K562 (cell line): ENCODE data around the gene OSBPL3. TPM values are rescaled to one million over a fixed set of nuclear protein-coding genes. Genes with fewer than 3 reads are reported as not detected.

Experiments used
- CBFA2T2 ChIP-seq: fragments of 450-650 bp; conservative IDR thresholded peaks from 2 replicates; pipeline ENCODE4 v1.6.1; 2017; ENCODE audit warnings: mild to moderate bottlenecking
- CBFA2T3 ChIP-seq: fragments of 450-650 bp; IDR thresholded peaks from 2 replicates; pipeline ENCODE4 v1.6.1; 2017
- CC2D1A ChIP-seq: fragments of 450-650 bp; IDR thresholded peaks from 2 replicates; pipeline ENCODE4 v1.6.1; 2017; ENCODE audit warnings: mild to moderate bottlenecking
- CHD1 ChIP-seq: fragments of 200-600 bp; sonication (generic); IDR thresholded peaks from one replicate; pipeline ENCODE4 v1.6.1; 2012; ENCODE audit warnings: mild to moderate bottlenecking, moderate library complexity, low read length, inconsistent platforms
- DPF2 ChIP-seq: fragments of 450-650 bp; IDR thresholded peaks from 2 replicates; pipeline ENCODE4 v1.6.1; 2016
- FOXA1 ChIP-seq: fragments of 450-650 bp; IDR thresholded peaks from 2 replicates; pipeline ENCODE4 v1.6.1; 2016; ENCODE audit warnings: mild to moderate bottlenecking, borderline replicate concordance
- SMARCA4 ChIP-seq: fragments of 450-650 bp; IDR thresholded peaks from 2 replicates; pipeline ENCODE4 v1.6.1; 2016
- SOX6 ChIP-seq: fragments of 450-650 bp; IDR thresholded peaks from 2 replicates; pipeline ENCODE4 v1.6.1; 2014; ENCODE audit warnings: mild to moderate bottlenecking
- SRF ChIP-seq, 2 experiments: fragments of 250-450, 450-650 bp in 1 of 2; sonication (Bioruptor Pico) in 1 of 2; sonication (generic) in 1 of 2; formaldehyde crosslinking; IDR thresholded peaks; 2 replicates each; pipeline versions ENCODE4 v1.5.0 to v1.5.1; 2020 to 2022; ENCODE audit warnings: mild to moderate bottlenecking in 1 of 2, missing genetic modification reagents in 1 of 2
- STAT5B ChIP-seq: fragments of 250-450 bp; sonication (Bioruptor Pico); IDR thresholded peaks from 2 replicates; pipeline ENCODE4 v1.8.0; 2021; ENCODE audit warnings: mild to moderate bottlenecking, inconsistent platforms
- TAL1 ChIP-seq: fragments of 450-650 bp; IDR thresholded peaks from 2 replicates; pipeline ENCODE4 v1.6.1; 2016; ENCODE audit warnings: mild to moderate bottlenecking
- TCF7 ChIP-seq: sonication (generic); IDR thresholded peaks from 2 replicates; pipeline ENCODE4 v1.6.1; 2016; ENCODE audit warnings: antibody characterized with exemption, borderline replicate concordance
- TRIM24 ChIP-seq, 2 experiments: fragments of 450-650 bp; IDR thresholded peaks; 2 replicates each; pipeline ENCODE4 v1.6.1; 2016
- ZBTB1 ChIP-seq: sonication (generic); formaldehyde crosslinking; IDR thresholded peaks from 2 replicates; pipeline ENCODE4 v1.8.1; 2023; ENCODE audit warnings: missing genetic modification reagents, low read depth, mild to moderate bottlenecking, borderline replicate concordance
- ZFPM2 ChIP-seq: fragments of 250-450 bp; sonication (Bioruptor Pico); IDR thresholded peaks from 2 replicates; pipeline ENCODE4 v1.5.1; 2022; ENCODE audit warnings: mild to moderate bottlenecking
- ZNF12 ChIP-seq: sonication (generic); formaldehyde crosslinking; IDR thresholded peaks from 2 replicates; pipeline ENCODE4 v1.4.0; 2020; ENCODE audit warnings: mild to moderate bottlenecking, missing genetic modification reagents
- ZNF253 ChIP-seq: fragments of 250-450 bp; sonication (Bioruptor Pico); conservative IDR thresholded peaks from 2 replicates; pipeline ENCODE4 v1.6.1; 2021; ENCODE audit warnings: mild to moderate bottlenecking
- polyA plus RNA-seq, 8 experiments: library from polyadenylated mRNA; depleted of rRNA in 4 of 8; stranded (reverse) in 5 of 8; unstranded in 3 of 8; fragments of >200 nt; fragmentation: Nextera tagmentation in 2 of 8; fragmentation: Illumina TruSeq in 1 of 8; extraction: Ambion mirVana in 2 of 8; extraction: Trizol in 1 of 8; gene quantifications; 2 replicates each; pipeline versions ENCODE4 v1.2.1 to v1.2.3, GENCODE V29; 2011 to 2014; ENCODE audit warnings: inconsistent platforms in 1 of 8, missing spikeins in 1 of 8
- total RNA-seq, 7 experiments: library from RNA; depleted of rRNA in 6 of 7; stranded (reverse); fragments of >200 nt in 6 of 7; fragmentation: Illumina TruSeq in 2 of 7; extraction: Trizol in 2 of 7; gene quantifications; 2 replicates each; pipeline versions ENCODE4 v1.2.1 to v1.2.3, GENCODE V29; 2011 to 2021; ENCODE audit warnings: low replicate concordance in 1 of 7
- TF ChIP-seq, protein P1 (sequence below): sonication (generic); formaldehyde crosslinking; IDR thresholded peaks from 2 replicates; pipeline ENCODE4 v1.5.0; 2020; ENCODE audit warnings: missing genetic modification reagents
- TF ChIP-seq, protein P2 (sequence below): fragments of 450-650 bp; IDR thresholded peaks from 2 replicates; pipeline ENCODE4 v1.6.1; 2016; ENCODE audit warnings: missing biosample characterization, missing genetic modification characterization
- TF ChIP-seq, protein P3 (sequence below): fragments of 250-450 bp; sonication (Bioruptor Pico); IDR thresholded peaks from 2 replicates; pipeline ENCODE4 v1.4.0; 2020

Gene OSBPL3
- total and polyA plus RNA-seq, 9 of the 15 experiments (the other 6 are each of a cell fraction or from before 2014, with no cell fraction given), result 4.8 to 37.2 (median 26.5) TPM

DNA sequence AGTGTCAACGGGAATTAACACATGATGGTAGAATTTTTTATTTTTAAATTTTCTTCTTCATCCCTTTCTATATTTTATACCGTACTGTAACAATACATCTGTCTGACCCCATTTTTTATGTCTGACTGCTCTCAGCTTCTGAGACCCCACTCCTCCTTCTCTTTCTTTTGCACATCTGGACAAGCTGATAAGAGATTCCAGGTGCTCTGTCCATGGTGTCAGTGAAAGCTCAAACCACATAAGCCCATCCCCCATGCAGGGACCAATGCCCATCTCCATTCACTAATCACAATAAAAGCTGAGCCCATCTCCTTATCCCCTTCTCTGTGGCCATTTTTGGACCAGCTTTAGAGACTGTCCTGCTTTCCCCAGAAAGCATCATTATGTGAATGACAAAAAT is 231.5 kb downstream of the OSBPL3 start (continued):
- TF ChIP-seq ZBTB1 (no peak), CBFA2T3 (peak; percentile 76), CHD1 (no peak), ZNF12 (CRISPR knock-in tag) (no peak), ZFPM2 (CRISPR knock-in tag) (no peak), SMARCA4 (peak; percentile 57; the same call in 1 of the 2 replicates), CBFA2T2 (peak; percentile 58), SRF (CRISPR knock-in tag; IDR thresholded peaks at IDR 0.05) (no peak), FOXA1 (no peak), TCF7 (no peak), CC2D1A (no peak), DPF2 (peak; percentile 61; the same call in 1 of the 2 replicates), ZNF253 (CRISPR knock-in tag) (no peak), TRIM24 (IDR thresholded peaks at IDR 0.05) (0 out of 4 replicates have a peak, but pooled peaks have one; percentile 24 to 38), SOX6 (peak; percentile 44), STAT5B (CRISPR knock-in tag) (no peak), TAL1 (peak; percentile 74)
- TF ChIP-seq, protein P1, sequence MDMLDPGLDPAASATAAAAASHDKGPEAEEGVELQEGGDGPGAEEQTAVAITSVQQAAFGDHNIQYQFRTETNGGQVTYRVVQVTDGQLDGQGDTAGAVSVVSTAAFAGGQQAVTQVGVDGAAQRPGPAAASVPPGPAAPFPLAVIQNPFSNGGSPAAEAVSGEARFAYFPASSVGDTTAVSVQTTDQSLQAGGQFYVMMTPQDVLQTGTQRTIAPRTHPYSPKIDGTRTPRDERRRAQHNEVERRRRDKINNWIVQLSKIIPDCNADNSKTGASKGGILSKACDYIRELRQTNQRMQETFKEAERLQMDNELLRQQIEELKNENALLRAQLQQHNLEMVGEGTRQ (CRISPR knock-in tag), result no peak
- TF ChIP-seq, protein P2, sequence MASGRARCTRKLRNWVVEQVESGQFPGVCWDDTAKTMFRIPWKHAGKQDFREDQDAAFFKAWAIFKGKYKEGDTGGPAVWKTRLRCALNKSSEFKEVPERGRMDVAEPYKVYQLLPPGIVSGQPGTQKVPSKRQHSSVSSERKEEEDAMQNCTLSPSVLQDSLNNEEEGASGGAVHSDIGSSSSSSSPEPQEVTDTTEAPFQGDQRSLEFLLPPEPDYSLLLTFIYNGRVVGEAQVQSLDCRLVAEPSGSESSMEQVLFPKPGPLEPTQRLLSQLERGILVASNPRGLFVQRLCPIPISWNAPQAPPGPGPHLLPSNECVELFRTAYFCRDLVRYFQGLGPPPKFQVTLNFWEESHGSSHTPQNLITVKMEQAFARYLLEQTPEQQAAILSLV, result no peak
- TF ChIP-seq, protein P3, sequence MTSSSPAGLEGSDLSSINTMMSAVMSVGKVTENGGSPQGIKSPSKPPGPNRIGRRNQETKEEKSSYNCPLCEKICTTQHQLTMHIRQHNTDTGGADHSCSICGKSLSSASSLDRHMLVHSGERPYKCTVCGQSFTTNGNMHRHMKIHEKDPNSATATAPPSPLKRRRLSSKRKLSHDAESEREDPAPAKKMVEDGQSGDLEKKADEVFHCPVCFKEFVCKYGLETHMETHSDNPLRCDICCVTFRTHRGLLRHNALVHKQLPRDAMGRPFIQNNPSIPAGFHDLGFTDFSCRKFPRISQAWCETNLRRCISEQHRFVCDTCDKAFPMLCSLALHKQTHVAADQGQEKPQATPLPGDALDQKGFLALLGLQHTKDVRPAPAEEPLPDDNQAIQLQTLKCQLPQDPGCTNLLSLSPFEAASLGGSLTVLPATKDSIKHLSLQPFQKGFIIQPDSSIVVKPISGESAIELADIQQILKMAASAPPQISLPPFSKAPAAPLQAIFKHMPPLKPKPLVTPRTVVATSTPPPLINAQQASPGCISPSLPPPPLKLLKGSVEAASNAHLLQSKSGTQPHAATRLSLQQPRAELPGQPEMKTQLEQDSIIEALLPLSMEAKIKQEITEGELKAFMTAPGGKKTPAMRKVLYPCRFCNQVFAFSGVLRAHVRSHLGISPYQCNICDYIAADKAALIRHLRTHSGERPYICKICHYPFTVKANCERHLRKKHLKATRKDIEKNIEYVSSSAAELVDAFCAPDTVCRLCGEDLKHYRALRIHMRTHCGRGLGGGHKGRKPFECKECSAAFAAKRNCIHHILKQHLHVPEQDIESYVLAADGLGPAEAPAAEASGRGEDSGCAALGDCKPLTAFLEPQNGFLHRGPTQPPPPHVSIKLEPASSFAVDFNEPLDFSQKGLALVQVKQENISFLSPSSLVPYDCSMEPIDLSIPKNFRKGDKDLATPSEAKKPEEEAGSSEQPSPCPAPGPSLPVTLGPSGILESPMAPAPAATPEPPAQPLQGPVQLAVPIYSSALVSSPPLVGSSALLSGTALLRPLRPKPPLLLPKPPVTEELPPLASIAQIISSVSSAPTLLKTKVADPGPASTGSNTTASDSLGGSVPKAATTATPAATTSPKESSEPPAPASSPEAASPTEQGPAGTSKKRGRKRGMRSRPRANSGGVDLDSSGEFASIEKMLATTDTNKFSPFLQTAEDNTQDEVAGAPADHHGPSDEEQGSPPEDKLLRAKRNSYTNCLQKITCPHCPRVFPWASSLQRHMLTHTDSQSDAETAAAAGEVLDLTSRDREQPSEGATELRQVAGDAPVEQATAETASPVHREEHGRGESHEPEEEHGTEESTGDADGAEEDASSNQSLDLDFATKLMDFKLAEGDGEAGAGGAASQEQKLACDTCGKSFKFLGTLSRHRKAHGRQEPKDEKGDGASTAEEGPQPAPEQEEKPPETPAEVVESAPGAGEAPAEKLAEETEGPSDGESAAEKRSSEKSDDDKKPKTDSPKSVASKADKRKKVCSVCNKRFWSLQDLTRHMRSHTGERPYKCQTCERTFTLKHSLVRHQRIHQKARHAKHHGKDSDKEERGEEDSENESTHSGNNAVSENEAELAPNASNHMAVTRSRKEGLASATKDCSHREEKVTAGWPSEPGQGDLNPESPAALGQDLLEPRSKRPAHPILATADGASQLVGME (CRISPR knock-in tag), result no peak
